Endothelial cell (in vitro differentiated cells): Measurements from ENCODE around the gene TNFRSF1B. TPM values are rescaled to one million over a fixed set of nuclear protein-coding genes. Genes with fewer than 3 reads are reported as not detected.

Source experiments
- DNase-seq: peaks from one replicate; pipeline ENCODE4 v3.0.0; 2021; ENCODE audit warnings: low spot score
- H3K27ac Mint-ChIP-seq: one replicate; pipeline ENCODE4 v1.8.0; 2021; ENCODE audit warnings: mixed read lengths, inconsistent platforms; ENCODE audit not compliant: unreplicated experiment
- H3K27me3 Mint-ChIP-seq: one replicate; pipeline ENCODE4 v1.8.0; 2021; ENCODE audit warnings: mild to moderate bottlenecking, moderate library complexity, mixed read lengths, inconsistent platforms; ENCODE audit not compliant: unreplicated experiment
- H3K36me3 Mint-ChIP-seq: one replicate; pipeline ENCODE4 v1.8.0; 2021; ENCODE audit warnings: mild to moderate bottlenecking, low read depth, mixed read lengths, inconsistent platforms; ENCODE audit not compliant: unreplicated experiment
- H3K4me1 Mint-ChIP-seq: one replicate; pipeline ENCODE4 v1.8.0; 2021; ENCODE audit warnings: mild to moderate bottlenecking, mixed read lengths, inconsistent platforms; ENCODE audit not compliant: unreplicated experiment
- H3K4me3 Mint-ChIP-seq: one replicate; pipeline ENCODE4 v1.8.0; 2021; ENCODE audit warnings: mild to moderate bottlenecking, mixed read lengths, inconsistent platforms; ENCODE audit not compliant: unreplicated experiment
- H3K9me3 Mint-ChIP-seq: one replicate; pipeline ENCODE4 v1.8.0; 2021; ENCODE audit warnings: mixed read lengths, inconsistent platforms; ENCODE audit not compliant: unreplicated experiment
- total RNA-seq: library from RNA; stranded (reverse); fragmentation: NEBNext Ultra II Directional; extraction: Animal tissue kit (Norgen Biotek cat#: 25700); gene quantifications from one replicate; pipeline ENCODE4 v1.2.1, GENCODE V29; 2021; ENCODE audit not compliant: unreplicated experiment
- TF ChIP-seq, protein P1 (sequence below): fragments of 200-600 bp; sonication (generic); IDR thresholded peaks from one replicate; pipeline ENCODE4 v1.5.0; 2021; ENCODE audit warnings: antibody characterized with exemption; ENCODE audit not compliant: unreplicated experiment

Gene TNFRSF1B
- total RNA-seq, 1 donor from 2014 or later: 142 TPM

DNA sequence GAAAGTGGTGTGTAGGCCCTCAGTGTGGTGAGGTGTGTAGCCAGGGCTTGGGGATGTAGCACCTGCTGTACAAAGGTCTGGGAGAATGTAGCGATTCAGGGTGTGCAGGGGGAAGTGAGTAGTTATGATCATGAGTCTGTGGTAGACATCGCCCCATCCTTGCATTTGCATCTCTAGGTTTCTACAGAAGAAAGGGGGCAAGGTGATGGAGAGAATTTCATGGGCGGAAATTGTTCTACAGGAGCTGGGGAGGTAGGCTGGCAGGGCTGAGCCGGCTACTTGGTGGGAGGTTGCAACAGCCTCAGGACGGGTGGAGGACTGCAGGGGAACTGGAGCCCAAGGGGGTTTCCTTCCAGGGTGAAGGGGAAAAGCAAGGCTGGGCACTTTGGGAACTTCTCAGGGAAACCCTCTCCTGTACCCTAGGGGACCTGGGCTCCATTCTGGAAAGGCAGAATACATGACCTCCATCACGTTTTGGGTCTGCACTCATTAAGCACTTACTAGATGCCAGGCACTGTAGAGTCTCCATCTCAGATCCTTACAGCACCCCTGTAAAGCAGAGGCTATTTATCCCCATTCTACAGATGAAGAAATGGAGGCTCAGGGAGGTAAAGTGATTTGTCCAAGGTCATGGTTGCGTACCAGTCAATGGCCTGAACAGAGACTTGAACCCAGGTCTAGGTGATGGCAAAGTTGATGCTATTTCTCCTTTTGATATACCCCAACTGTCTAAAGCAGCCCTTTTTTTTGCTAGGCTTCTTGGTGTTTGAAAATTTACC lies 14.5 kb upstream of the TNFRSF1B start:
- peaks cover 11% of the 10 kb centered on the region for H3K27me3 Mint-ChIP-seq
- H3K36me3 Mint-ChIP-seq: peaks cover 4% of the 10 kb centered on the region
- no peak overlapping the region for H3K27ac Mint-ChIP-seq
- TF ChIP-seq, protein P1, sequence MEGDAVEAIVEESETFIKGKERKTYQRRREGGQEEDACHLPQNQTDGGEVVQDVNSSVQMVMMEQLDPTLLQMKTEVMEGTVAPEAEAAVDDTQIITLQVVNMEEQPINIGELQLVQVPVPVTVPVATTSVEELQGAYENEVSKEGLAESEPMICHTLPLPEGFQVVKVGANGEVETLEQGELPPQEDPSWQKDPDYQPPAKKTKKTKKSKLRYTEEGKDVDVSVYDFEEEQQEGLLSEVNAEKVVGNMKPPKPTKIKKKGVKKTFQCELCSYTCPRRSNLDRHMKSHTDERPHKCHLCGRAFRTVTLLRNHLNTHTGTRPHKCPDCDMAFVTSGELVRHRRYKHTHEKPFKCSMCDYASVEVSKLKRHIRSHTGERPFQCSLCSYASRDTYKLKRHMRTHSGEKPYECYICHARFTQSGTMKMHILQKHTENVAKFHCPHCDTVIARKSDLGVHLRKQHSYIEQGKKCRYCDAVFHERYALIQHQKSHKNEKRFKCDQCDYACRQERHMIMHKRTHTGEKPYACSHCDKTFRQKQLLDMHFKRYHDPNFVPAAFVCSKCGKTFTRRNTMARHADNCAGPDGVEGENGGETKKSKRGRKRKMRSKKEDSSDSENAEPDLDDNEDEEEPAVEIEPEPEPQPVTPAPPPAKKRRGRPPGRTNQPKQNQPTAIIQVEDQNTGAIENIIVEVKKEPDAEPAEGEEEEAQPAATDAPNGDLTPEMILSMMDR: no peak
- no peak for DNase-seq
- H3K9me3 Mint-ChIP-seq: no peaks in the 10 kb centered on the region
- no peak overlapping the region for H3K4me3 Mint-ChIP-seq
- H3K4me1 Mint-ChIP-seq: peaks cover 56% of the 10 kb centered on the region

DNA sequence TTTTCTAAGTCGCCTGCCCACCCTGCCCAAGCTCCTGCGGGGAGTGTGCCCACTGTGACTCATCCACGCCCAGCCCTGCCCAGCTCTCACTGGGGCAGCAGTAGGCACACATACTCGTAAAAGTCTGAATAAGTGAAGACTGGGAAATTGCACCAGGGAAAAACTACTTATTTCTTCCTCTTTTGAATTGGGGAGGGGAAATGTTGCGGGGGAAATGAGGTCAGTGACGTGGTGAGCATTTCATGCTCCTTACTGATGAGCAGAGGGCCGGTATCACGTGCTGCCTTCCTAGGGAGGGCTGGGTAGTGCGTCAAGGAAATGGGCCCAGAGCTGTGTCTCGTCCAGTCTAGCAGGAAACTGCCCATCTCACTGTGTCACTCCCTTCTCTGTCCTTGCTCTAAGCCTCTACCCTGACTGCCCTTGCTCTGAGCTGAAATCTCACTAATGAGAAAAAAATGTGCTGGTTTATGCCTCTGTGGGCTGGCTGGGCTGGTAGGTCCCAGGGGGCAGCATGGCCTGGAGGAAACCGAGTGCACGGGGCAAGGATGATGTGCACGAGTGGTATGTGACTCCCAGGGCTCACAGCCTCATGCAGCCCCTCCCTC lies 13.5 kb upstream of the TNFRSF1B start:
- H3K27me3 Mint-ChIP-seq: peaks cover 11% of the 10 kb centered on the region
- no peak overlapping the region for H3K4me3 Mint-ChIP-seq
- DNase-seq: no peak
- H3K27ac Mint-ChIP-seq: no peak overlapping the region
- H3K9me3 Mint-ChIP-seq: no peaks in the 10 kb centered on the region
- peaks cover 4% of the 10 kb centered on the region for H3K36me3 Mint-ChIP-seq
- TF ChIP-seq, protein P1: no peak
- H3K4me1 Mint-ChIP-seq: peaks cover 56% of the 10 kb centered on the region

DNA sequence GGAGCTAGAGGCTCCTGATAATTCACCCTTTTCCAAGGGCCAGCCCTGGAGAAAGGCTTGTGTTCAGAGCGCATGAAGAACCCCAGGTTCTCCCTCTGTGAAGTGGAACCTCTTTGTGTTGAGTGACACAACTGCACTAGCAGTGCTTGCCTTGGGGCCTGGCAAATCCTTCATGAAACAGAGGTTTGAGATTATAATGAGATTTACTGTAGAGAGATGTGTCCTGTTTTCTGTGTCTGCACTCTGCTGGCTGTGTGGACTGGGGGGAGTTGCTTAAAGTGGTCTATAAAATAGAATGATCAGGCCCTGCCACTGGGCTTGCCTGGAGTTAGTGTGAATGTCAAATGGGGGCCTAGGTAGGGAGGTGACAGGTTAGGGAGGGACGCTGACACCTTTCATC lies 11.5 kb upstream of the TNFRSF1B start:
- TF ChIP-seq, protein P1: no peak
- Mint-ChIP-seq H3K27ac (no peak overlapping the region), H3K4me1 (peaks cover 44% of the 10 kb centered on the region), H3K27me3 (peaks cover 7% of the 10 kb centered on the region), H3K4me3 (no peak overlapping the region), H3K9me3 (no peaks in the 10 kb centered on the region), H3K36me3 (peaks cover 4% of the 10 kb centered on the region)
- DNase-seq: no peak

DNA sequence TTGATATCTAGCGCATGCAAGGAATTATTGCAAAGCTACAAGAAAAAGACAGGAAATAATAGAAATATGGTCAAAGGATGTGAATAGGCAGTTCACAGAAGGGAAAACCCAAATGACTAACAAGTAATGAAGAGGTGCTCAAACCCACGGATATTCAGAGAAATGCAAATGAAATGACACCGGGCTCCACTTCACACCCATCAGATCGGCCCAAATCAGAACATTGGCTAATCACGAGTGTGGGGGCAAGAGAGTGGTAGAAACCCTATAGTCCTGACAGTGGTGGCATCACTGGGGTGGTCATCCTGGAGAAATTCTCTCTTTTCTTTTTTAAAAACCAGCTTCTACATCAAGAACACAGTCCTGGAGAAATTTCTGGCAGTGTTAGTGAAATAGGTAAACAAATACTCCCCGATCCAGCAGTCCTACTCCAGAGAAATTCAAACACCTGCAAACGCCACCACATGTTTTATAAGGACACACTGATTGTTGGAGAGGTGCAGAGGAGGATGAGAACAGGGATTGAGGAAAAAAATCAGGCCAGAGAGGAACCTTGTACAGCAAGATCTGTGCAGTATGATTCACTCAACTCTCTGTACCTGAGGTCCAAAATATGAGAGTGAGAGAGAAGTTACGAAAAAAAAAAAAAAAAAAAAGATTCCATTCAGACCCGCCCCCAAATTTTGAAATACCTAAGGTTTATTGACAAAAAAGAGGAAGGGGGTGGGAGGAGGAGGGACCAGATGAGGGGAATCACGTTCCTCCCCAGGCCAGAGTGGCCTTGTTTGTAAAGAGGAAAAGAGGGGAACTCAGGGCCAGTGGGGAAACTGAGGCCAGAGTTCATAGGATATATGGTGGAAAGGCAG lies 9.2 kb upstream of the TNFRSF1B start:
- no peak for DNase-seq

More for the DNA sequence above, 9.2 kb upstream of the TNFRSF1B start:
- H3K27me3 Mint-ChIP-seq: peaks cover 4% of the 10 kb centered on the region
- H3K36me3 Mint-ChIP-seq: no peaks in the 10 kb centered on the region
- no peak overlapping the region for H3K27ac Mint-ChIP-seq
- H3K4me3 Mint-ChIP-seq: no peak overlapping the region
- TF ChIP-seq, protein P1: no peak
- H3K9me3 Mint-ChIP-seq: no peaks in the 10 kb centered on the region
- H3K4me1 Mint-ChIP-seq: peaks cover 45% of the 10 kb centered on the region
